Smooth muscle cell of bladder (primary cell): ENCODE results near the gene SLC25A47. TPM values are rescaled to one million over a fixed set of nuclear protein-coding genes. Genes with fewer than 3 reads are reported as not detected.

Source experiments
- total RNA-seq: library from RNA; depleted of rRNA; stranded (reverse); fragments of >200 nt; gene quantifications from 2 replicates; pipeline ENCODE4 v1.2.3, GENCODE V29; 2014

Gene SLC25A47
- not detected in 2 replicates for total RNA-seq

GRCh38 chr14:100323121-100323941 lies at the start of gene SLC25A47:
TSS of gene SLC25A47 (plus strand) at chr14:100323339. CDS start at chr14:100323415, 76 bp downstream.

GRCh38 chr14:100306101-100306997 lies 16.8 kb upstream of the SLC25A47 start, which contains the start of gene SLC25A29:
TSS of gene SLC25A29 (minus strand) at chr14:100306444. CDS start at chr14:100306232, 212 bp downstream.

GRCh38 chr14:100375963-100376735 lies 53.0 kb downstream of the SLC25A47 start, which contains the start of gene WDR25:
TSS of gene WDR25 (plus strand) at chr14:100376485.

Other genes starting within 250 kb of the SLC25A47 start
- under 0.01 and 0.46 TPM in 2 replicates for gene DEGS2, start 163.7 kb upstream of the SLC25A47 start, total RNA-seq
- gene YY1, start 84.2 kb upstream of the SLC25A47 start, total RNA-seq: 28.3 and 38.1 TPM in 2 replicates
- 23.5 and 29.3 TPM in 2 replicates for gene SLC25A29, start 16.9 kb upstream of the SLC25A47 start, total RNA-seq
- gene WDR25, start 53.1 kb downstream of the SLC25A47 start, total RNA-seq: 24.3 and 24.8 TPM in 2 replicates